Dermis blood vessel endothelial cell (primary cell): ENCODE measurements around the gene SORCS3. TPM values are rescaled to one million over a fixed set of nuclear protein-coding genes. Genes with fewer than 3 reads are reported as not detected.

Source experiments
- DNase-seq: peaks from one replicate; pipeline ENCODE4 v3.0.0; 2010
- total RNA-seq: library from RNA; depleted of rRNA; stranded (reverse); fragments of >200 nt; gene quantifications from 2 replicates; pipeline ENCODE4 v1.2.3, GENCODE V29; 2014

The SORCS3 gene
- total RNA-seq, 1 donor from 2014 or later: not detected

GRCh38 chr10:104779701-104780100 is 138.6 kb downstream of the SORCS3 start:
- DNase-seq: no peak

- DNase-seq: no peak
Observed at GRCh38 chr10:104780165-104780564, 139.1 kb downstream of the SORCS3 start.

GRCh38 chr10:104780946-104781595 is 140.0 kb downstream of the SORCS3 start:
- no peak for DNase-seq

GRCh38 chr10:104784452-104784851 is 143.4 kb downstream of the SORCS3 start:
- no peak for DNase-seq

GRCh38 chr10:104791471-104791870 is 150.4 kb downstream of the SORCS3 start:
- no peak for DNase-seq

GRCh38 chr10:104795411-104795810 is 154.3 kb downstream of the SORCS3 start:
- no peak for DNase-seq

- no peak for DNase-seq
Observed at GRCh38 chr10:104796823-104797222, 155.7 kb downstream of the SORCS3 start.

GRCh38 chr10:104802941-104803340 is 161.9 kb downstream of the SORCS3 start:
- no peak for DNase-seq

GRCh38 chr10:104804880-104805279 is 163.8 kb downstream of the SORCS3 start:
- no peak for DNase-seq

GRCh38 chr10:104806801-104807200 is 165.7 kb downstream of the SORCS3 start:
- no peak for DNase-seq

GRCh38 chr10:104807581-104808310 is 166.7 kb downstream of the SORCS3 start:
- no peak for DNase-seq

- peak; percentile 5 for DNase-seq
Observed at GRCh38 chr10:104809288-104810090, 168.4 kb downstream of the SORCS3 start.

- no peak for DNase-seq
Observed at GRCh38 chr10:104811166-104811565, 170.1 kb downstream of the SORCS3 start.

GRCh38 chr10:104816501-104816900 is 175.4 kb downstream of the SORCS3 start:
- DNase-seq: no peak

GRCh38 chr10:104819731-104820130 is 178.6 kb downstream of the SORCS3 start:
- no peak for DNase-seq

- DNase-seq: no peak
Observed at GRCh38 chr10:104822088-104822487, 181.0 kb downstream of the SORCS3 start.

- peak; percentile 22 for DNase-seq
Observed at GRCh38 chr10:104824380-104825006, 183.4 kb downstream of the SORCS3 start.

GRCh38 chr10:104831272-104831671 is 190.2 kb downstream of the SORCS3 start:
- no peak for DNase-seq

- no peak for DNase-seq
Observed at GRCh38 chr10:104834580-104834979, 193.5 kb downstream of the SORCS3 start.

GRCh38 chr10:104835422-104835821 is 194.3 kb downstream of the SORCS3 start:
- no peak for DNase-seq

- no peak for DNase-seq
Observed at GRCh38 chr10:104842704-104843103, 201.6 kb downstream of the SORCS3 start.

GRCh38 chr10:104844073-104844472 is 203.0 kb downstream of the SORCS3 start:
- DNase-seq: no peak

- no peak for DNase-seq
Observed at GRCh38 chr10:104850023-104850422, 208.9 kb downstream of the SORCS3 start.
